CD4-positive, alpha-beta T cell treated with Interleukin-21 for 1 hour (primary cell): Measurements from ENCODE around the gene H2BK1.

Experiments
- DNase-seq: peaks from one replicate; pipeline ENCODE4 v3.0.0-alpha.2; 2020

H2BK1 gene

DNA sequence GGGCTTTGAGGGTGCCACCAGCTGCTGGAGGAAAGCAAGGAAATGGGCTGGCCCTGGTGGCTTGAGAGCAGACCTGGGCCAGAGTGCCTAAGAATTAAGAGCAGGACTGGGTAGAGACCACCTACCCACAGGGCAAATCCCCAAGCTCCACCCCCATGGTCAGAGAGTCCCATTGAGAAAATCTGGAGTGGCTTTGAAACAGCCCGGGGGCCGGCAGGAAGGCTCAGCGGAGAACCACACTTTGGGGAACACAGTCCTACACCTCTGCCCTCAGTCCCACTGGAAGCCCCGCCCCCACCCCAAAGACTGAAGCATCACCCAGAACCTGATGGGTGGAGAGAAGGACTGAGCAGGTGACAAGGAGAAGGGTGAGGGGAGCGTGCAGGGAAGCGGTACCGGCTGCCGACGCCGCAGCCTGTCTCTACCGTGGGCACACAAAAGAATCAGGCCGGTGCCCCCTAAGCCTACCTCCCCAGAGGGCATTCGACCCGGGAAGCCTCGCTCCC, 34.6 kb upstream of the H2BK1 start:
- no peak for DNase-seq

DNA sequence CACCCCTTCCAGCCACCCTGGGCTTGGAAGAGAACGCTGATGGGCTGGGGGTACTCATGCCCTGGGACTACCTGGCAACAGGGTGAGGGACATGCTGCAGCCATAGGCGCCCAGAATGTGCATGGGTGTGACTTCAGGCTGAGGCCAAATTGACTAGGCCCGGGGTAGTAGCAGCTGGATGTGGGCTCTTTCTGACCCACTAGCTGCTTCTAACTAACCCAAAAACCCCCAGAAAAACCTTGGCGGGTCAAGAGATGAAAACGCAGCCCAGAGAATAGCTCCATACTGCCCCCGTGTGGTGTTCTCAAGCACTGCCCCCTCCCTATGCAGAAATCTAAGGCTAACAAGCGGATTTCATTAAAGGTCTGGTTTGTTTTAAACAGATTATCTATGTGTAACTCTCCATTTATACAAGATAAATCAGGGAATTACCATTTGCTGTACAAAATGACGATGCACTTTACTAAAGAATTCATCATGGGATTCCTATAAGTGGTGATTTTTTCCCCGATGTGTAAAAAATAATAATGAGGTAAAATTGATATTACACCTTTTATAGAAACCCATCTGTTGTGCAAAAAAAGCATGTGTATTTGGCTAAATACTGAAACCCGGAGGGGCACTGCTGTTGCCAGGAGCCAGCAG, 34.0 kb upstream of the H2BK1 start:
- DNase-seq, result peak; percentile 77

GRCh38 chr7:151243408-151244195, 33.3 kb upstream of the H2BK1 start:
- DNase-seq, result peak; percentile 82

- no peak for DNase-seq
These were observed 32.7 kb upstream of the H2BK1 start for GRCh38 chr7:151243045-151243349.

DNA sequence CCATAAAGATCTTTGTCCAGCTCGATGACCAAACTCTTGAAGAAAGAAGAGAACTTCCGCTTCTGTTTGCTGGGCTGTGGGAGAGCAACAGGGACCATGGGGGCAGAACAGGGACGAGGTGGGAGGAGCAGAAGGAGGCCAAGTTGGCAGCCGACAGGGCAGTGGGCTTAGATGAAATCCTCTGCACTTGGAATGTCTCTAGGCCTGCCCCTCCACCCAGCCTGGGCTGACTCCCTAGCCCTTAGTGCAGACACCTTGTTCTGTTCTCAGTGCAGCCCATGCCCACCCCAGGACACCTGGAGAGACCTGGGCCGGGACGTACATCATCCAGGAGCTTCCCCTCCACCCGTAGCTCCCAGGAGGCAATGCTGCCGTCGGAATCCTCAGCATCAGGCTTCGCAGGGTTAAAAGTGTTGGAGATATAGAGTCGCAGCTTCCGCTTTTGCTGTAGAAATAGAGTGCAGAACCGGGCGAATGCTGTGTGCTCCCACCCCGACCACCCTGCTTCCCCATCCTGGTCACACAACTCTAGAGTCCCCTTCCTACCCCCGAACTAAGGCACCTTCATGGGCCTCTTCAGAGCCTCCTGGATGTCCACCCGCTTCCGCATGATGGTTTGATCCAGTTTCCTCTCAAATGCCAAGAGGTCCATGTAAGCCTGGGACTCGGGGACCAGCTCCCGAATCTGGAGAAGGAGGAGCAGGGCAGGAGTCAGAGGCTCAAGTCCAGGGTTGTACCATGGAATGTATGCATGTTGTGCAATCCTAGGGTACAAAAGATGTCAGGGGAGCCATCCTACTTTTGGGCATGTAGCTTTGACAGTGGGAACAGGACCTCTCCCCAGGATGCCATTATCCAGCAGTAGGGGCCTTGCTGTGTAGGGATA, 32.1 kb upstream of the H2BK1 start:
- no peak for DNase-seq

GRCh38 chr7:151241755-151242096, 31.4 kb upstream of the H2BK1 start:
- DNase-seq, result no peak

GRCh38 chr7:151240942-151241754, 30.9 kb upstream of the H2BK1 start:
- no peak for DNase-seq

DNA sequence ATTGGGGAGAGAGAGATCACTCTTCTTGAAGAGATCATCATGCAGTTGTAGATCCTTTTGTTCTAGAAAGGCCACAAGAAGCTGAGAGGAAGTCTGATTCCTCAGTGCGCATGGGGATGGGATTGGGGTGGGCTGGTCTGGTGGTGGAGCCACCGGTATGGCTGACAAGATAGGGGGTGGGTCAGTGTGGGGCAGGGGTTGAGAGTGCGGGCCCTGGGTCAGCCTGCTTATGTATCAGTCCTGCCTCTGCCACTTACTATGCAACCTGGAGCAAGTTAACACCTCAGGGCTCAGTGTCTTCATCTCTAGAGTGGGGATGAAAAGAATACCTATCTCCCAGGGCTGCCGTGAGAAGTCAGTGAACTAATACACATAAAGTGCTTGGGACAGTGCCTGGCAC, 30.2 kb upstream of the H2BK1 start:
- no peak for DNase-seq

DNA sequence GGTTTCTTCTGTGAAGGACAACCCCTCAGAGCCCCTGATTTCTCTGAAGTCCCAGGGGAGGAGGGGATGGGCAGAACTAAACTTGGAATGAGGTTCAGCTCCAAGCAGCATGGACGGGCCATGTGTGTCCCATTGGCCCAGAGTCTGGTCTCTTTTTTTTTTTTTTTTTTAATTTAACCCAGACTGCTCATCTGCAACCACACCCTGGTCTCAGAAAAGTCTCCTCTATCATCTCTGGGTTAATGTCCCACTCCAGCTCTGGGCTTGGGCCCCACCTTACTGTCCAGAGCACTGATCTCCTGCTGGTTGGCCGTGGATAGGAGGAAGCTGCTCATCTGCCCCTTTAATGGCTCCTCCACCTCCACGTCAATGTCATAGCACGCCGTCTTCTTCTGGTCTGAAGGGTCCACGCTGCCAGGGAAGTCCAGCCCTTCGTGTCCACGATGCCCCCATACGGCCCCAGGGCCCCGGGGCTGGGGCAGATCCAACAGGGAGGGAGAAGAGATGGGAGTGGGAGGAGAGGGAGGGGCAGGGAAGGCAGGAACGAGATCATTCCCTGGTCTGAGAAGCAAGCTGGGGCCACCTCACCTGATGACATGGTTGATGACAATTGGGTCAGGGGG, 29.7 kb upstream of the H2BK1 start:
- DNase-seq, result no peak

GRCh38 chr7:151238924-151239836, 28.9 kb upstream of the H2BK1 start:
- no peak for DNase-seq

GRCh38 chr7:151238190-151238810, 28.0 kb upstream of the H2BK1 start:
- no peak for DNase-seq

DNA sequence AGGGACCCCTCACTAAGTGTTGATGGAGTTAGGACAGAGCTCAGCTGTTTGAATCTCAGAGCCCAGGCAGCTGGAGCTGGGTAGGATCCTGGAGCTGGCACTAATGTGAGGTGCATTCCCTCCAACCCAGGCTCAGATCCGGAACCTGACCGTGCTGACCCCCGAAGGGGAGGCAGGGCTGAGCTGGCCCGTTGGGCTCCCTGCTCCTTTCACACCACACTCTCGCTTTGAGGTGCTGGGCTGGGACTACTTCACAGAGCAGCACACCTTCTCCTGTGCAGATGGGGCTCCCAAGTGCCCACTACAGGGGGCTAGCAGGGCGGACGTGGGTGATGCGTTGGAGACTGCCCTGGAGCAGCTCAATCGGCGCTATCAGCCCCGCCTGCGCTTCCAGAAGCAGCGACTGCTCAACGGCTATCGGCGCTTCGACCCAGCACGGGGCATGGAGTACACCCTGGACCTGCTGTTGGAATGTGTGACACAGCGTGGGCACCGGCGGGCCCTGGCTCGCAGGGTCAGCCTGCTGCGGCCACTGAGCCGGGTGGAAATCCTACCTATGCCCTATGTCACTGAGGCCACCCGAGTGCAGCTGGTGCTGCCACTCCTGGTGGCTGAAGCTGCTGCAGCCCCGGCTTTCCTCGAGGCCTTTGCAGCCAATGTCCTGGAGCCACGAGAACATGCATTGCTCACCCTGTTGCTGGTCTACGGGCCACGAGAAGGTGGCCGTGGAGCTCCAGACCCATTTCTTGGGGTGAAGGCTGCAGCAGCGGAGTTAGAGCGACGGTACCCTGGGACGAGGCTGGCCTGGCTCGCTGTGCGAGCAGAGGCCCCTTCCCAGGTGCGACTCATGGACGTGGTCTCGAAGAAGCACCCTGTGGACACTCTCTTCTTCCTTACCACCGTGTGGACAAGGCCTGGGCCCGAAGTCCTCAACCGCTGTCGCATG, 27.2 kb upstream of the H2BK1 start:
- no peak for DNase-seq

- no peak for DNase-seq
These were observed 26.1 kb upstream of the H2BK1 start for GRCh38 chr7:151236406-151236805.

GRCh38 chr7:151235091-151235787, 25.0 kb upstream of the H2BK1 start:
- no peak for DNase-seq

DNA sequence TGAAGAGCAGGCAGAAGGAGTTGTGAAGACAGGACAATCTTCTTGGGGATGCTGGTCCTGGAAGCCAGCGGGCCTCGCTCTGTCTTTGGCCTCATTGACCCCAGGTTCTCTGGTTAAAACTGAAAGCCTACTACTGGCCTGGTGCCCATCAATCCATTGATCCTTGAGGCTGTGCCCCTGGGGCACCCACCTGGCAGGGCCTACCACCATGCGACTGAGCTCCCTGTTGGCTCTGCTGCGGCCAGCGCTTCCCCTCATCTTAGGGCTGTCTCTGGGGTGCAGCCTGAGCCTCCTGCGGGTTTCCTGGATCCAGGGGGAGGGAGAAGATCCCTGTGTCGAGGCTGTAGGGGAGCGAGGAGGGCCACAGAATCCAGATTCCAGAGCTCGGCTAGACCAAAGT, 23.5 kb upstream of the H2BK1 start:
- DNase-seq, result no peak

DNA sequence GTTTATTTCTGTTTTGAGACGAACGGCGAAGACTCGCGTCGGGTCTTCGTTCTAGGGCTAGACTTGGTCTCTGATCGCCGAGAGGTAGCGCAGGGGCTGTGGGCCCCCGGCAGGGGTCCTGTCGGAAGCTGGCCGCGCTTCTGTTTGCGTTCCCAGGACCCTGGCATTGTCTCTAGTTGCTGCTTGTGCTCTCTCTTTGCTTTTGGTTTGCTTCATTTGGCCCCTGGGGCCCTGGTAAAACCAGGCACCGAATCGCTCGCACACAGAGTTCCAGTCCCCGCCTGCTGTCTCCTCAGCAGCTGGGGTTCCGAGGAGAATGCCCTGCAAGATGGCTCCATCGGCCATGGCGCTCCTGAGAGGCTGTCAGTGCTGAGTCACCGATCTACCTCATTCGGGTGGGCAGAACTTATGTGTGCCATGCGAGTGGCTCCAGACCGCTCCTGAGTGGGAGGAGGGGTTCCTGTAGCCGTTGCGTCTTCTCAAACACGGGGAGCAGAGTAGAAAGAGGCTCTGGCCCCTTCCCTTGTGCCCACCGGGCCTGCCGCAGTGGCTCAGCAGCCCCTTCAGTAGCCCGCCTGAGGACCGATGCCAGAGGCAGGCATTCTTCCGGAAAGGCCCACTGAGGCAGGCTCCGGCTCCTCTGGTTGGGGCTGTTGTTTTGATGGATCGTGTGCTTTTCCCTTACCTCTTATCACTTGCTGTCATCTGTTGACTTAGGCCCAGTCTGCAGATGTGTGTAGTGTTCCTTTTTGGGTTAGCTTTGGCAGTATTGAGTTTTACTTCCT, 22.8 kb upstream of the H2BK1 start:
- DNase-seq, result peak; percentile 67

- peak; percentile 89 for DNase-seq
These were observed 22.0 kb upstream of the H2BK1 start, which contains the start of gene CHPF2 for GRCh38 chr7:151232091-151232916. Gene CHPF2 (plus strand): TSS chr7:151232483. CDS start chr7:151234012, 1,529 bp downstream.
